IPS-15b (cell line): ENCODE results near the gene INHA.

Source experiments
- H3K27me3 ChIP-seq: one replicate; pipeline ENCODE4 v1.6.1; 2013; ENCODE audit warnings: low read length; ENCODE audit not compliant: control insufficient read depth, insufficient read depth
- H3K36me3 ChIP-seq: one replicate; pipeline ENCODE4 v1.6.1; 2013; ENCODE audit warnings: low read length; ENCODE audit not compliant: control insufficient read depth, insufficient read depth
- H3K4me1 ChIP-seq: one replicate; pipeline ENCODE4 v1.6.1; 2013; ENCODE audit warnings: mild to moderate bottlenecking, low read length; ENCODE audit not compliant: control insufficient read depth, insufficient read depth
- H3K4me3 ChIP-seq: one replicate; pipeline ENCODE4 v1.5.1; 2013; ENCODE audit warnings: low read depth, low read length
- H3K9ac ChIP-seq: one replicate; pipeline ENCODE4 v1.6.1; 2013; ENCODE audit warnings: low read depth, mild to moderate bottlenecking, low read length
- H3K9me3 ChIP-seq: one replicate; pipeline ENCODE4 v1.6.1; 2013; ENCODE audit warnings: mild to moderate bottlenecking, low read length; ENCODE audit not compliant: control insufficient read depth, insufficient read depth

INHA gene

DNA sequence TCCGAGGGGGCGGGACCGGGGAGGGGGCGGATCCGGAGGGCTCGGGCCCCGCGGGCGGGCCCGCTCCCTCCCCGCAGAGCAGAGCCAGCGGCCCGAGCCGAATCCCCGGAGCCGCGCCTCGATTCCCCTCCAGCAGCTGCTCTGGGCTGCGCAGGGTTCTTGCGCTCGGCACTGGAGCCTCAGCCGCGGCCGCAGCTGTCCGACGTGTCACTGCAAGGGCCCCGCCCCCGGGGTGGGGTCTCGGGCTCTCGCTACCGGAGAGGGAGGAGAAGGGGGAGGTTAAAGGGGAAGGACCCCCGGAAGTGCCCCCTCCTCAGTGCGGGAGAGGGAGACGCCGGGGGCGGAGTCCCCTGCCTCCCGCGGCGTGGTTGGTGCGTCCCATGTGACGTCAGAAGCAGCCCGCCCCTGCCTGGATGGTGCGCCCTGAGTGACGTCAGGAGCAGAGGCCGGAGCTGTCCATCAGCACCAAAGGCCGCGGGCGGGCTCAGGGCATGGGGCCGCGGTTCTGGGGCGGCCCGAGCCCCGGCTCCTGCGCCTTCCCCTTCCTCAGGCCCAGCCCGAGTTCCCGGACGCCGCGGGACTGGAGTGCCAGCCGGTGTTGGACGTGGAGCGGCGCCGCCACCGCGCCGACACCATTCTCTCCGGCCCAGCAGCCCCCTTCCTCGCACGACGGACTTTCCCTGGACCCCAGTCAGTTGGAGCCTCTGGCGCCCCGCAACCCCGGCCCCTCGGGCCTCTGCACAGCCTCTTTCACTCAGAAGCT lies 28.3 kb upstream of the INHA start, which contains the start of the genes CHPF and TMEM198:
CHPF (minus strand) TSS at position 214 of the 763 bp plus-strand sequence. CDS start 271 bp downstream, outside the sequence.
TMEM198 (plus strand) TSS at position 433 of the 763 bp plus-strand sequence. CDS start 700 bp downstream, outside the sequence.
- peaks cover 7% of the 10 kb centered on the region for H3K4me1 ChIP-seq
- no peaks in the 10 kb centered on the region for H3K9me3 ChIP-seq

DNA sequence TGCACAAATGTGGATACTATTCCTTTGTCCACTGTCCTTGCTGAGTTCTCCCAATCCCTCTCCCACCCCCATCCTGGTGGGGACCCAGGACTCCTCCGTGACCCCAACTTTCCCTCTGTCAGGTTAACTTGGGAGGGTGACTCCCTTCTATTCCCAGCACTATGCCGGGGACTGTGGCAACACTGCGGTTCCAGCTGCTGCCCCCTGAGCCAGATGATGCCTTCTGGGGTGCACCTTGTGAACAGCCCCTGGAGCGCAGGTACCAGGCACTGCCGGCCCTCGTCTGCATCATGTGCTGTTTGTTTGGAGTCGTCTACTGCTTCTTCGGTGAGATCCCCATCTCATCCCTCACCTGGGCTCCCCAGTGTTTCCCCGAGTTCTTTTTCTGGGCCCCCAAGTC lies 27.5 kb upstream of the INHA start:
- Histone ChIP-seq H3K36me3 (peaks cover 22% of the 10 kb centered on the region), H3K9ac (no peak overlapping the region), H3K4me1 (peaks cover 4% of the 10 kb centered on the region), H3K4me3 (peak overlapping the region; percentile 81), H3K27me3 (peaks cover 25% of the 10 kb centered on the region), H3K9me3 (no peaks in the 10 kb centered on the region)

More for the DNA sequence above, 28.3 kb upstream of the INHA start, which contains the start of the genes CHPF and TMEM198:
- Histone ChIP-seq H3K36me3 (peaks cover 24% of the 10 kb centered on the region), H3K9ac (peak within 1 kb of the TSS; percentile 70), H3K27me3 (peaks cover 25% of the 10 kb centered on the region), H3K4me3 (peak within 1 kb of the TSS; percentile 81)

DNA sequence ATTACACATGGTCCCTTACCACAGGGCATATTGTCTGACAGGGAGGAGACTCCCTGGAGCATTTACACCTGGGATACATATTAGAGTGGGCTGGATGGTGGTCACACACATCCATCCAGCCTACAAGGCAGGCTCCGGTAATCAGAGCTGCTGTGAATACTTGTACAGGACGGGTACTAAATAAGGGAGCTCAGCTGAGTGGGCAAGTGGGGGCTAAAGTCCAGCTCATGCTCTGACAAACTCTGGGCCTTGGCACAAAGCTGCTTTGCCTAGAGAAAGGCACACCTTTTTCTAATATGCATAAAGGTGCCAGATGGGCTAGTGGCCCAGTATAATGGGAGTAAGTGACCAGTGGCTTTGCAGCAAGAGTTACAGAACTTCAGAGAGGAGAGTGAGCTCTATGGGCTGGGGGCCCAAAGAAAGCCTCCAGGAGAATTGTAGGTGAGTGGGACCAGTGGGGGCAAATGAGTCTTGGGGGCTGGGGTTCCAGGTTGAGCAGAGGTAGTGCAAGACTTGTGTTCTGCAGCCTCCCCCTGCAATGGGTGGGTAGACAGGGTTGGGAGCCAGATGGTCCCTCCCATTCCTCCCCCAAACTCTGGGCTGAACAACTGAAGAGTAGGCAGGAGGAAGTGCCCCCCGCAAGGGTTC lies 26.7 kb upstream of the INHA start:
- no peak overlapping the region for H3K4me3 ChIP-seq
- peaks cover 14% of the 10 kb centered on the region for H3K36me3 ChIP-seq
- peaks cover 25% of the 10 kb centered on the region for H3K27me3 ChIP-seq
- no peak overlapping the region for H3K9ac ChIP-seq
- peaks cover 4% of the 10 kb centered on the region for H3K4me1 ChIP-seq
- H3K9me3 ChIP-seq, result no peaks in the 10 kb centered on the region

DNA sequence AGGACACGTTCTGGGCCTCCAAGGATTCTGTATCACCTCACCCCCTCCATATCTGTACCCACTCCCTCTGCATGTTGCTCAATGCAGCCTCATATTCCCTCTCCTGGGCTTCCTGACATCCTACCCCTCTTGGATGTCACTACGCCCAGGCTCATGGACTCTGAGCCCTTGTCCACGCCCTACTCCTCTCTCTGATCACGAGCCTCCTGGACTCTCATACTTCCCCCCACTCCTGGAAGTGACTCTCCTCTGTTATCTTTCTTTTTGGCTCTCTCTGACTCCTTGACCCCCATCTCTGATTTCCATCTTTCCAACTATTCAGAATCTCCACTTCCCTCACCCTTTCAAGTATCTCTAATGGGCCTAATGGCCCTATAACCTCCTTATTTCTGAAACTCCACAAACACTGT lies 26.2 kb upstream of the INHA start:
- no peak overlapping the region for H3K4me3 ChIP-seq
- H3K27me3 ChIP-seq, result peaks cover 26% of the 10 kb centered on the region
- no peak overlapping the region for H3K9ac ChIP-seq
- peaks cover 10% of the 10 kb centered on the region for H3K36me3 ChIP-seq
- H3K9me3 ChIP-seq, result no peaks in the 10 kb centered on the region
- peaks cover 5% of the 10 kb centered on the region for H3K4me1 ChIP-seq

DNA sequence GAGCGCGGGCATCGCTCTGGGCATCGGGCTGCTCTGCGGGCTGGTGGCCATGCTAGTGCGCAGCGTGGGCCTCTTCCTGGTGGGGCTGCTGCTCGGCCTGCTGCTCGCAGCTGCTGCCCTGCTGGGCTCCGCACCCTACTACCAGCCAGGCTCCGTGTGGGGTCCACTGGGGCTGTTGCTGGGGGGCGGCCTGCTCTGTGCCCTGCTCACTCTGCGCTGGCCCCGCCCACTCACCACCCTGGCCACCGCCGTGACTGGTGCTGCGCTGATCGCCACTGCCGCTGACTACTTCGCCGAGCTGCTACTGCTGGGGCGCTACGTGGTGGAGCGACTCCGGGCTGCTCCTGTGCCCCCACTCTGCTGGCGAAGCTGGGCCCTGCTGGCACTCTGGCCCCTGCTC lies 24.5 kb upstream of the INHA start:
- H3K9ac ChIP-seq, result no peak overlapping the region
- no peak overlapping the region for H3K4me3 ChIP-seq
- no peaks in the 10 kb centered on the region for H3K9me3 ChIP-seq
- H3K36me3 ChIP-seq, result peaks cover 4% of the 10 kb centered on the region
- peaks cover 3% of the 10 kb centered on the region for H3K4me1 ChIP-seq
- H3K27me3 ChIP-seq, result peaks cover 24% of the 10 kb centered on the region

DNA sequence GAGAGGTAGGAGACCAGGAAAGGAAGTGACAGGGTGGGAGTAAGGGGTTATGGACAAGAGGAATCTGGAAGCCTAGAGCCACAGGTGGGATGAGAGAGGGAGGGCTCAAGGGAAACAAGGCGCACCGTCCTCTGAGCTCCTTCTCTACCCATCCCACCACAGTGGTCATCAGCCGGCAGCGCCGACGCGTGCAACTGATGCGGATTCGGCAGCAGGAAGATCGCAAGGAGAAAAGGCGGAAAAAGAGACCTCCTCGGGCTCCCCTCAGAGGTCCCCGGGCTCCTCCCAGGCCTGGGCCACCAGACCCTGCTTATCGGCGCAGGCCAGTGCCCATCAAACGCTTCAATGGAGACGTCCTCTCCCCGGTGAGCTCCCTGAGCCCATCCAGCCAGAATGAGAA lies 23.1 kb upstream of the INHA start:
- no peak overlapping the region for H3K4me3 ChIP-seq
- peaks cover 5% of the 10 kb centered on the region for H3K4me1 ChIP-seq
- H3K36me3 ChIP-seq, result peaks cover 4% of the 10 kb centered on the region
- no peaks in the 10 kb centered on the region for H3K9me3 ChIP-seq
- H3K27me3 ChIP-seq, result peaks cover 34% of the 10 kb centered on the region
- no peak overlapping the region for H3K9ac ChIP-seq

DNA sequence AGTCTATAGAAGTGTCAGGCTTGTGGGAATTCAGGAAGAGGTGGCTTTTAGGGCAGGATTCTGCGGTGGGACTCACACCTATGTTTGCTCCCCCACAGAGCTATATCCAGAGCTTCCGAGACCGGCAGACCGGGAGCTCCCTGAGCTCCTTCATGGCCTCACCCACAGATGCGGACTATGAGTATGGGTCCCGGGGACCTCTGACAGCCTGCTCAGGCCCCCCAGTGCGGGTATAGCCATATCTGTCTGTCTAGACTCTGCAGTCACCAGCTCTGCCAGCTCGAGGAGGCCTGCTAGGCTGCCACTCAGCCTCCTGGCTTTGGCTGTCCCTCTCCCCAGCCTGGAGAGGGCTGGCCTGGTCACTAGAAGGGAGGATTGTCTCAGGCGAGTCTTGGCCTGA lies 22.5 kb upstream of the INHA start:
- Histone ChIP-seq H3K27me3 (peaks cover 29% of the 10 kb centered on the region), H3K36me3 (peaks cover 4% of the 10 kb centered on the region), H3K9me3 (no peaks in the 10 kb centered on the region), H3K4me3 (no peak overlapping the region), H3K4me1 (peaks cover 5% of the 10 kb centered on the region), H3K9ac (no peak overlapping the region)

DNA sequence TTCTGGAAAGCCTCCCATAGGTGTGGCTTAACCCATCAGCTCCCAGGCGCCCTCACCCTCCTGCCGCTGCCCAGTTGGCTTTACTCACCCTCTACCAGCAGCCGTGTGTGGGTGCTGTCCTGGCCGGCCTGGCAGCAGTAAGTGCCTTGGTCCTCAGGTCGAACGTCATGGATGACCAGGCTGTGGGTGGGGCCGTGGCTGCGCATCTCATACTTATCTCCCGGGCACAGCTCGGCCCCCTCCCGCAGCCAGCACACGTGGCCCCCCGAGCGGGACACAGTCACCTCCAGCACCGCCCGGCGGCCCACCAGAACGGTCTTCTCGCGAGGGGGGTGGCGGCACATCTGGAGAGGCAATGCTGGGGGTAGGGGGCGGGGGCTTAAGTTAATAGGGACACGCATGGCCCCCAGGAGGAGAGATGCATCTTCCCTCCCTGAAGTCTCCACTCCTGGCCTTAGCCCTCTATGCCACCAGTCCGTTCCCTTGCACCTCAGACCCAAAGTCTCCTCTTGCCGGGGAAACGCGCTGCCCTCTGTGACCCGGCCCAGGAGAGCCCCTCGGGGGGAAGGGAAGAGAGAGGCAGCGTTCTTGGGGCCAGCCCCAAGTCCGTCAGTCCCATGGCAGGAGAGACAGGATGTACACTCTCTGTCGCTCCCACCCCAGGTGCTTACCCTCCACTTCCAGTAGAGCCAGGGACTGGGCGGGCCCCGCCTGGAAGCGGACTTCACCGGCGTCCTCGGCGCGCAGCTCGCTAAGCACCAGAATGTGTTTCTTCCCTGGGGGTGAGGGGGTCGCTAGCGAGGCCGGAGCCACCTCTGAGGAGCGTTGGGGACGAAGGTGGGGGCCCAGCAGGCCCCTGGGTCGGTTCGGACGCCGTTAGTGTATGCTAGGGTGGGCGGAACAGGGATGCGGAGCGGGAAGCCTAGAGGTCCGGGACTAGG lies 20.4 kb upstream of the INHA start:
- Histone ChIP-seq H3K4me1 (peaks cover 5% of the 10 kb centered on the region), H3K9ac (peak overlapping the region; percentile 60), H3K4me3 (peak overlapping the region; percentile 80), H3K27me3 (peaks cover 14% of the 10 kb centered on the region), H3K36me3 (peaks cover 5% of the 10 kb centered on the region), H3K9me3 (no peaks in the 10 kb centered on the region)

DNA sequence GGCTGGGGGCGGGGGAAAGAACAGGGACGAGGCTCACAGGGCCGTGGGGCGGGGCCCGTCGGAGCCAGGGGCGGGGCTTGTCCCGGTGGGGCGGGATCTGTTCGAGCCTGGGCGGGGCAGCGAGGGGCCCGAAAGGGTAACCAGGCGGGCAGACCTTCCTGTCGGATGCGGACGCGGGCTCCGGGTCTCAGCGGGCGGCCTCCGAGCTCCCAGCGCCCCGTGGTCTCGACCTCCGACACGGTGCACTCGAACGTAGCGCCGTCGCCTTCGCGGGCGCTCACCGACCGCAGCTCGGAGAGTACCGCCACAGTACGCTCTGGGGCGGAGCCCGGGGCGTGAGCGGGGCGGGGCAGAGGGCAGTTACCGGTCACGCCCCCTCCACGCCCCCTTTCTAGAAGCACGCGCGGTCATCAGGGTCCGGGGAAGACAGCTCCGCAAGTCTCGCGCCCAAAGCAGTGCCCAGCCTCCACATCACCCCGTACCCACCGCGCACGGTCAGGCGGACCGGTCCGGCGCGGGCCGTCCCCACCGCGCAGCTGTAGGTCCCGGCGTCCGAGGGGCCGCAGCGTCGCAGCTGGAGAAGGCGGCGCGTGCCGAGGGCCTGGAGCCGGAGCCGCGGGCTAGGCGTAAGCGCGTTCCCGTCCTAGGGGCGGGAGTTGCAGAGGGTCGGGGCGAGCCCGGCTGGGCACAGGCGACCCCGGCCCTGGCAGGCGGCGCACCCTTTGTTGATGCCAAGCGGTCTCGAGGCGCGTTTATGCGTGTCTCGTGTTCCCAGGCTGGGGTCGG lies 19.5 kb upstream of the INHA start:
- peaks cover 5% of the 10 kb centered on the region for H3K4me1 ChIP-seq

DNA sequence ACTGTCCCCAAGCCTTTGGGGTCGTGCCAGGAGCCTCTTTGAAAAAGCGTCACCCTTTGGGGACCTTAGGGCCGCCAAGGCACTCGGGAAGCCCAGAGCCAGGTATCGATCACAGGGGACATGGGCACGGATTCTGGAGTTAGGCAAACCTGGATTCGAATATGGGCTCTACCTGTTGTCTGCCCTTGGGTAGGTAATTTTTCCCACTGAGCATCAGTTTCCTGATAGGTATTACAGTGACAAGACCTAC lies 19.0 kb upstream of the INHA start:
- H3K4me1 ChIP-seq, result peaks cover 5% of the 10 kb centered on the region
- H3K27me3 ChIP-seq, result peaks cover 14% of the 10 kb centered on the region
- no peaks in the 10 kb centered on the region for H3K9me3 ChIP-seq
- H3K36me3 ChIP-seq, result peaks cover 6% of the 10 kb centered on the region
- H3K9ac ChIP-seq, result no peak overlapping the region
- peak overlapping the region; percentile 80 for H3K4me3 ChIP-seq

More for the DNA sequence above, 19.5 kb upstream of the INHA start:
- H3K9ac ChIP-seq, result peak overlapping the region; percentile 70
- H3K27me3 ChIP-seq, result peaks cover 14% of the 10 kb centered on the region
- no peaks in the 10 kb centered on the region for H3K9me3 ChIP-seq
- peaks cover 5% of the 10 kb centered on the region for H3K36me3 ChIP-seq
- peak overlapping the region; percentile 80 for H3K4me3 ChIP-seq

DNA sequence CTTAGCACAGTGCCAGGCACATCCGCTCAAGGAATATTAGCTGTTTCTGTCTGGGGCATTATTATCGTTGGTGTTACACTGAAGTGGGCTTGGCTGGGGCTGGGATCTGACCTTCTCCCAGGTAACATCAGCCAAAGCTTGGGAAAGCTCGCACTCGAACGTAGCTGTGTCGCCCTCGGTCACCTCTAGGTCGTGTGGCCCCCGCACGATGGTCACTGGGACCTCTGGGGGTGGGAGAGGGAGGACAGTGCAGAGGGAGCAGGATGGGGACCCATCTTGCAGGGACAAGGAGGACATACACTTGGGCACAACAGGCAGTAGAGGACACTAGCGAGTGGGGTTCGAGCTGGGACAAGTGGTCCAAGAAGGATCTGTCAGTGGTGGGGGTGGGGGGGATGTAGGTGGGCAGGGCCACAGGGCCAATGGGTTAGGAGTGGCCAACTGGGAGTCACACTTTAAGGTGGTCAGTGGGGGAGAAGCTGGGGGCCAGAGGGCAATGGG lies 18.6 kb upstream of the INHA start:
- Histone ChIP-seq H3K9ac (no peak overlapping the region), H3K9me3 (no peaks in the 10 kb centered on the region), H3K27me3 (peaks cover 14% of the 10 kb centered on the region), H3K4me3 (peak overlapping the region; percentile 80), H3K36me3 (peaks cover 9% of the 10 kb centered on the region), H3K4me1 (peaks cover 5% of the 10 kb centered on the region)
